Liver (tissue), 9 donors: ENCODE results near the gene CCDC187. TPM values are rescaled to one million over a fixed set of nuclear protein-coding genes. Genes with fewer than 3 reads are reported as not detected.

Source experiments
- DNase-seq: peaks from one replicate; pipeline ENCODE4 v3.0.0-alpha.2; 2017; ENCODE audit warnings: low spot score
- H3K27ac ChIP-seq, 2 donors: one replicate each; pipeline ENCODE4 v1.7.0; 2013; ENCODE audit warnings: inconsistent platforms in 2 of 2, low read length in 2 of 2, control low read depth in 1 of 2, low read depth in 1 of 2, mild to moderate bottlenecking in 1 of 2
- H3K27me3 ChIP-seq, 4 donors: one replicate each; pipeline versions ENCODE4 v1.6.1 to v1.7.0; 2013; ENCODE audit warnings: low read length in 3 of 4, inconsistent platforms in 1 of 4, mild to moderate bottlenecking in 1 of 4, moderate library complexity in 1 of 4; ENCODE audit not compliant: control insufficient read depth in 4 of 4, insufficient read depth in 4 of 4
- H3K36me3 ChIP-seq, 4 donors: one replicate each; pipeline versions ENCODE4 v1.6.1 to v1.7.0; 2013; ENCODE audit warnings: low read length in 3 of 4, mild to moderate bottlenecking in 3 of 4, low read depth in 1 of 4, moderate library complexity in 1 of 4; ENCODE audit not compliant: control insufficient read depth in 4 of 4, insufficient read depth in 3 of 4
- H3K4me1 ChIP-seq, 4 donors: one replicate each; pipeline versions ENCODE4 v1.6.1 to v1.7.0; 2013; ENCODE audit warnings: low read length in 3 of 4, mild to moderate bottlenecking in 3 of 4, moderate library complexity in 1 of 4; ENCODE audit not compliant: control insufficient read depth in 4 of 4, insufficient read depth in 4 of 4
- H3K4me3 ChIP-seq, 3 donors: one replicate each; pipeline versions ENCODE4 v1.6.1 to v1.7.0; 2013; ENCODE audit warnings: low read length in 3 of 3, control low read depth in 1 of 3, low read depth in 1 of 3, mild to moderate bottlenecking in 1 of 3
- H3K9ac ChIP-seq, 2 donors: one replicate each; pipeline ENCODE4 v1.7.0; 2013; ENCODE audit warnings: low read length in 2 of 2, mild to moderate bottlenecking in 2 of 2, moderate library complexity in 2 of 2, control low read depth in 1 of 2, low read depth in 1 of 2
- H3K9me3 ChIP-seq, 4 donors: one replicate each; pipeline versions ENCODE4 v1.6.1 to v1.7.0; 2013; ENCODE audit warnings: low read length in 3 of 4; ENCODE audit not compliant: control insufficient read depth in 4 of 4
- CTCF ChIP-seq: fragments of 150-350 bp; IDR thresholded peaks from 2 replicates; pipeline ENCODE4 v1.5.1; 2017; ENCODE audit warnings: improper control_type of control experiment, low read depth, low read length; ENCODE audit not compliant: missing input control
- EGR1 ChIP-seq, 2 donors: IDR thresholded peaks; 2 replicates each; pipeline ENCODE4 v1.6.1; 2016 to 2018; ENCODE audit warnings: antibody characterized with exemption in 2 of 2, low read depth in 2 of 2
- FOXA1 ChIP-seq: IDR thresholded peaks from 2 replicates; pipeline ENCODE4 v1.6.1; 2016; ENCODE audit warnings: antibody characterized with exemption
- FOXA2 ChIP-seq: IDR thresholded peaks from 2 replicates; pipeline ENCODE4 v1.6.1; 2016; ENCODE audit warnings: antibody characterized with exemption
- GABPA ChIP-seq, 2 donors: IDR thresholded peaks in 1 of 2; conservative IDR thresholded peaks in 1 of 2; 2 replicates each; pipeline ENCODE4 v1.6.1; 2016; ENCODE audit warnings: antibody characterized with exemption in 2 of 2, mild to moderate bottlenecking in 1 of 2, moderate library complexity in 1 of 2
- HNF4A ChIP-seq, 2 donors: conservative IDR thresholded peaks; 2 replicates each; pipeline ENCODE4 v1.6.1; 2016; ENCODE audit warnings: antibody characterized with exemption in 2 of 2, mild to moderate bottlenecking in 2 of 2
- HNF4G ChIP-seq: IDR thresholded peaks from 2 replicates; pipeline ENCODE4 v1.6.1; 2016; ENCODE audit warnings: antibody characterized with exemption
- JUND ChIP-seq, 2 donors: IDR thresholded peaks; 2 replicates each; pipeline ENCODE4 v1.6.1; 2016; ENCODE audit warnings: antibody characterized with exemption in 2 of 2
- NR2F2 ChIP-seq: IDR thresholded peaks from 2 replicates; pipeline ENCODE4 v1.6.1; 2016; ENCODE audit warnings: antibody characterized with exemption
- RAD21 ChIP-seq, 2 donors: IDR thresholded peaks; 2 replicates each; pipeline ENCODE4 v1.6.1; 2016; ENCODE audit warnings: antibody characterized with exemption in 2 of 2, mild to moderate bottlenecking in 2 of 2
- REST ChIP-seq: IDR thresholded peaks from 2 replicates; pipeline ENCODE4 v1.6.1; 2016; ENCODE audit warnings: antibody characterized with exemption, mild to moderate bottlenecking
- RXRA ChIP-seq, 2 donors: IDR thresholded peaks; 2 replicates each; pipeline ENCODE4 v1.6.1; 2017 to 2018; ENCODE audit warnings: antibody characterized with exemption in 2 of 2, mild to moderate bottlenecking in 1 of 2
- SP1 ChIP-seq: IDR thresholded peaks from 2 replicates; pipeline ENCODE4 v1.6.1; 2018; ENCODE audit warnings: antibody characterized with exemption, mild to moderate bottlenecking
- TAF1 ChIP-seq: conservative IDR thresholded peaks from 2 replicates; pipeline ENCODE4 v1.6.1; 2016; ENCODE audit warnings: antibody characterized with exemption, mild to moderate bottlenecking
- YY1 ChIP-seq: IDR thresholded peaks from 2 replicates; pipeline ENCODE4 v1.6.1; 2016; ENCODE audit warnings: antibody characterized with exemption, mild to moderate bottlenecking
- WGBS: extraction: QIAGEN DNeasy Blood & Tissue Kit; methylation state at CpG from one replicate; pipeline ENCODE4 v1.1.7; 2013; 5-methylcytosine and 5-hydroxymethylcytosine counted together
- polyA plus RNA-seq, 2 donors: library from polyadenylated mRNA; stranded (reverse) in 1 of 2; unstranded in 1 of 2; fragments of 200-250 nt in 1 of 2; fragments of >200 nt in 1 of 2; fragmentation: Nextera tagmentation in 1 of 2; extraction: Ambion mirVana in 1 of 2; gene quantifications; one replicate each; pipeline versions ENCODE4 v1.2.1 to v1.2.3, GENCODE V29; 2013 to 2015
- total RNA-seq, 2 donors: library from RNA; depleted of rRNA; stranded (reverse); fragments of >200 nt; gene quantifications; one replicate each; pipeline ENCODE4 v1.2.3, GENCODE V29; 2014
- TF ChIP-seq, protein P1 (sequence below): IDR thresholded peaks from 2 replicates; pipeline ENCODE4 v1.6.1; 2016; ENCODE audit warnings: antibody characterized with exemption
- TF ChIP-seq, protein P2 (sequence below): IDR thresholded peaks from 2 replicates; pipeline ENCODE4 v1.6.1; 2016; ENCODE audit warnings: antibody characterized with exemption
- TF ChIP-seq, protein P3 (sequence below): IDR thresholded peaks from 2 replicates; pipeline ENCODE4 v1.6.1; 2016; ENCODE audit warnings: antibody characterized with exemption
- donor health status: healthy.
- donor health status: healthy.
- donor health status: healthy.
- donor health status: healthy.
- donor health status: healthy.

Gene CCDC187
- total and polyA plus RNA-seq, 4 donors = 0.05 TPM; not detected in 3

DNA sequence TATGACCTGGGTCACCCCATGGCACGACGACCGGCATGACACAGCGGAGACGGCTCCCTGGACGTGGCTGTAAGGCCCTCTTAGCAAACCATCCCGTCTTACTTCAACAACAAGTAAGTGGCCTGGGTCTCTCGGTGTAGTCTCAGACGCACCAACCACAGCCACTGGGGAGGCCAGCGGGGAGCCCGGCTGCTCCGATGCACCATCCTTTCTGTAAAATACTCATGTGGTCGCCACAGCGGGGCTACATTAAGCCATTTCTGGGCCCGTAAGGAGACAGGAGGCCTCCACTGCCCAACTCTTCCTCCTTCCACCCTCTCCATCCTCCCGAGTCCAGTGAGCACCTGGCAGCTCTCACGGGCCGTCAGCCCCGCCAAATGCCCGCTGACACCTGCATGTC lies 63.0 kb downstream of the CCDC187 start:
- Histone ChIP-seq H3K36me3 (peaks cover 0 to 6% (median 0%) of the 10 kb centered on the region in 4 donors), H3K4me3 (no peak overlapping the region), H3K4me1 (peaks cover 3 to 16% (median 10%) of the 10 kb centered on the region in 4 donors), H3K27me3 (no peaks in the 10 kb centered on the region), H3K9ac (no peak overlapping the region), H3K27ac (no peak overlapping the region), H3K9me3 (no peaks in the 10 kb centered on the region)
- 94% methylated on average over 20 of the region's 20 CpGs for WGBS
- TF ChIP-seq TAF1 (no peak), FOXA1 (no peak), NR2F2 (no peak), GABPA (IDR thresholded peaks at IDR 0.05 in 1 of 2, conservative IDR thresholded peaks at IDR 0.05 in 1 of 2) (no peak), CTCF (no peak), RXRA (IDR thresholded peaks at IDR 0.05) (no peak), RAD21 (IDR thresholded peaks at IDR 0.05) (no peak), YY1 (no peak), EGR1 (IDR thresholded peaks at IDR 0.05; ENCODE audit: low read depth in 2 of 2) (no peak), FOXA2 (no peak), SP1 (no peak), JUND (IDR thresholded peaks at IDR 0.05) (no peak), HNF4G (no peak)
- TF ChIP-seq, protein P1, sequence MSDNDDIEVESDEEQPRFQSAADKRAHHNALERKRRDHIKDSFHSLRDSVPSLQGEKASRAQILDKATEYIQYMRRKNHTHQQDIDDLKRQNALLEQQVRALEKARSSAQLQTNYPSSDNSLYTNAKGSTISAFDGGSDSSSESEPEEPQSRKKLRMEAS = no peak
- TF ChIP-seq, protein P2, sequence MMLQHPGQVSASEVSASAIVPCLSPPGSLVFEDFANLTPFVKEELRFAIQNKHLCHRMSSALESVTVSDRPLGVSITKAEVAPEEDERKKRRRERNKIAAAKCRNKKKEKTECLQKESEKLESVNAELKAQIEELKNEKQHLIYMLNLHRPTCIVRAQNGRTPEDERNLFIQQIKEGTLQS = no peak
- TF ChIP-seq, protein P3, sequence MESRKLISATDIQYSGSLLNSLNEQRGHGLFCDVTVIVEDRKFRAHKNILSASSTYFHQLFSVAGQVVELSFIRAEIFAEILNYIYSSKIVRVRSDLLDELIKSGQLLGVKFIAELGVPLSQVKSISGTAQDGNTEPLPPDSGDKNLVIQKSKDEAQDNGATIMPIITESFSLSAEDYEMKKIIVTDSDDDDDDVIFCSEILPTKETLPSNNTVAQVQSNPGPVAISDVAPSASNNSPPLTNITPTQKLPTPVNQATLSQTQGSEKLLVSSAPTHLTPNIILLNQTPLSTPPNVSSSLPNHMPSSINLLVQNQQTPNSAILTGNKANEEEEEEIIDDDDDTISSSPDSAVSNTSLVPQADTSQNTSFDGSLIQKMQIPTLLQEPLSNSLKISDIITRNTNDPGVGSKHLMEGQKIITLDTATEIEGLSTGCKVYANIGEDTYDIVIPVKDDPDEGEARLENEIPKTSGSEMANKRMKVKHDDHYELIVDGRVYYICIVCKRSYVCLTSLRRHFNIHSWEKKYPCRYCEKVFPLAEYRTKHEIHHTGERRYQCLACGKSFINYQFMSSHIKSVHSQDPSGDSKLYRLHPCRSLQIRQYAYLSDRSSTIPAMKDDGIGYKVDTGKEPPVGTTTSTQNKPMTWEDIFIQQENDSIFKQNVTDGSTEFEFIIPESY = no peak
- no peak for DNase-seq

DNA sequence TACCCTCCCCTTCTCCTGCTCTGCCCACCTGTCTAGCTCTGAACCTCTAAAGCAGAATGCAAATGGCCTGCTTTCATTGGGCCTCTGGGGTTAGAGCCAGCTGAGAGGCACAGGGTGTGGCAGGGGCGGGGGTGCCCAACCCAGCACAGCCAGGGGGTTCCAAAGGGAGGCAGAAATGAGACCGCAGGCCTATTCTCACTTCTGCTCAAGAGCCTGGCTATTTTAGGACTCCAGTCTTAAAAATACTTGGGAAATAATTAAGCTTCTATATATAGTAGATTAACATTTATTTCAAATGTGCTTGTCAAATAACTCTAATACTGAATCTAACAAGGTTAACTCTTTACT lies 63.9 kb downstream of the CCDC187 start:
- H3K4me1 ChIP-seq = peaks cover 3 to 12% (median 8%) of the 10 kb centered on the region in 4 donors
- peak; percentile 71 for DNase-seq
- no peaks in the 10 kb centered on the region for H3K27me3 ChIP-seq
- no peaks in the 10 kb centered on the region for H3K9me3 ChIP-seq
- no peak overlapping the region for H3K9ac ChIP-seq
- H3K4me3 ChIP-seq = no peak overlapping the region
- peaks cover 0 to 6% (median 0%) of the 10 kb centered on the region in 4 donors for H3K36me3 ChIP-seq
- 84% methylated on average over 2 of the region's 2 CpGs for WGBS
- TF ChIP-seq HNF4A (conservative IDR thresholded peaks at IDR 0.05) (no peak), SP1 (no peak), TAF1 (no peak), CTCF (no peak), HNF4G (no peak), GABPA (IDR thresholded peaks at IDR 0.05 in 1 of 2, conservative IDR thresholded peaks at IDR 0.05 in 1 of 2) (no peak), REST (no peak), JUND (IDR thresholded peaks at IDR 0.05) (no peak), YY1 (no peak), NR2F2 (no peak), RXRA (IDR thresholded peaks at IDR 0.05) (no peak), FOXA2 (no peak), RAD21 (IDR thresholded peaks at IDR 0.05) (no peak)
- TF ChIP-seq, protein P1 = no peak
- TF ChIP-seq, protein P2 = no peak
- TF ChIP-seq, protein P3 = no peak
- no peak overlapping the region for H3K27ac ChIP-seq
